ENCODE data around the gene CRIP2.

Gene CRIP2

DNA sequence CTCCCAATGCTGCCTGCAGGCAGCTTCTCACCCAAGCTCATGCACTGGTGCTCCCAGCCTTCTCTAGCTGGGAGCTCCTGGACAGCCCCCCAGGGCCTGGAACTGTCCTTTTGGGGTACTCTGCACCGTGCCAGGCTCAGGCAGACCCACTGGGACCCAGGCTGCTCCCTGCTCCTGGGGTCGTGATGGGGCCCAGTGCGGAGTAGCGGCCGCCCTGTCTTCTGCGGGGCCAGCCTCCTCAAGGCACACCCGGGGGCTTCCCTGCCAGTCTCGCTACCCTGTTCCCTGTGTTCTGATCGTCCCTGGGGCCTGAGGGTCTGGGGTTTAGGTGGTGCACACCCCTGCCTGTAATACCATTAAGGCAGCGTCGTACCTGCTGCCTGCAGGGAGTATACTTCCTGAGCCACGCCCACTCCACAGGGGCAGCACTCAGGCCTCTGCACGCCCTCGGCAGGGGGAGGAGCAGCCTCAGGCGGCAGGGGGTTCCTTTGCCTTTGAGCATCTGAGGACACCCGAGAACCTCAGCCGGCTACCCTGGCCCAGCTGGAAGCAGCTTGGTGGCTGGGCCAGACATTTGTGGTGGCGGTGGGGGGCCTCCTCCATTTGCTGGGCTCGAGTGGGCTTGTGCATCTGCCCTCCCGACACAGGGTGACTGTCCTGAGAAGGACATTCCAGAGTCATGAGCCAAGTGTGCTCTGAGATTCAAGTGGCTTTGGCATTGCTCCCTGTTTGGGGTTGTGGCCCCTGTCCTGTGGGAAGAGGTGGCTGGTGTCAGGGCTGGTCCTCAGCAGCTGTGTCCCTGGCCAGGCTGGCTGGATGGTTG is 9.2 kb upstream of the CRIP2 start:
- H3K27me3 ChIP-seq: no peaks in the 10 kb centered on the region
- H3K4me3 ChIP-seq (ENCODE audit: low read depth in 1 of 2, low read length in 1 of 2): no peak overlapping the region
- H3K36me3 ChIP-seq: peaks cover 72% of the 10 kb centered on the region
- H3K9me3 ChIP-seq: no peaks in the 10 kb centered on the region
- TF ChIP-seq, protein P1, sequence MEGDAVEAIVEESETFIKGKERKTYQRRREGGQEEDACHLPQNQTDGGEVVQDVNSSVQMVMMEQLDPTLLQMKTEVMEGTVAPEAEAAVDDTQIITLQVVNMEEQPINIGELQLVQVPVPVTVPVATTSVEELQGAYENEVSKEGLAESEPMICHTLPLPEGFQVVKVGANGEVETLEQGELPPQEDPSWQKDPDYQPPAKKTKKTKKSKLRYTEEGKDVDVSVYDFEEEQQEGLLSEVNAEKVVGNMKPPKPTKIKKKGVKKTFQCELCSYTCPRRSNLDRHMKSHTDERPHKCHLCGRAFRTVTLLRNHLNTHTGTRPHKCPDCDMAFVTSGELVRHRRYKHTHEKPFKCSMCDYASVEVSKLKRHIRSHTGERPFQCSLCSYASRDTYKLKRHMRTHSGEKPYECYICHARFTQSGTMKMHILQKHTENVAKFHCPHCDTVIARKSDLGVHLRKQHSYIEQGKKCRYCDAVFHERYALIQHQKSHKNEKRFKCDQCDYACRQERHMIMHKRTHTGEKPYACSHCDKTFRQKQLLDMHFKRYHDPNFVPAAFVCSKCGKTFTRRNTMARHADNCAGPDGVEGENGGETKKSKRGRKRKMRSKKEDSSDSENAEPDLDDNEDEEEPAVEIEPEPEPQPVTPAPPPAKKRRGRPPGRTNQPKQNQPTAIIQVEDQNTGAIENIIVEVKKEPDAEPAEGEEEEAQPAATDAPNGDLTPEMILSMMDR (IDR thresholded peaks at IDR 0.05): no peak
- H3K4me1 ChIP-seq (ENCODE audit: control insufficient read depth in 1 of 2, insufficient read depth in 1 of 2, low read depth in 1 of 2, low read length in 1 of 2): no peaks in the 10 kb centered on the region
- H3K27ac ChIP-seq: no peak overlapping the region

DNA sequence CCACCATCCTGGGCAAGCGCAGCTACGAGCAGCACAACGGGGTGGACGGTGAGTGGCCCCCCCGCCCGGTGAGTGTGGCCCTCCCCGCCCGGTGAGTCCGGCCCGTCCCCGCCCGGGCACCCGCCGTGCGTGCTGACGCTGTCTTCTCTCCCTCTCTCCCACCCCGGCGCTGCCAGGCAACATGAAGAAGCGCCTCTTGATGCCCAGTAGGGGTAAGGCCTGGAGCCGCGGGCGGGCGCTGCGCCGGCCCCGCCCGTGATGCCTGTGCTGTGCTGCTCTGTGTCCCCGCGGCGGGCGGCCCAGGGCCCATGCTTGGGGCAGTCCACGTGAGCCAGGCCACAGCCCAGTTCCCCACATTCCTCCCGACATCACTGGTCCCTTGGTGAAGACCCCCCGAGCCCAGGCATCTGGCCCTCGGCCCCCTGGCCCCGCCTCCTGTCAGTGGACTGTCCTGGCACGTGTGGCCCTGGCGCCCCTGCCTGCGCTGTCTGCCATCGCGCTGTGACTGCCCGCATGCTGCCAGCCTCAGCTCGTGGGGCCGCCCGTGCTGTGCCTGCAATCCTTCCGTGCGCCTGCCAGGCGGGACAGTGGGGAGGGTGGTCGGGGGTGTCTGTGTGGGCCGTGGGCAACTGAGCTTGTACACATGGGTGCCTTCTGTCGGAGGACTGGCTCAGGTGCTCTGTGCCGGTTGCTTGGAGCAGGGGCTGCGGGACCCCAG is 7.9 kb upstream of the CRIP2 start:
- Histone ChIP-seq H3K36me3 (peaks cover 59% of the 10 kb centered on the region), H3K27ac (no peak overlapping the region), H3K27me3 (peaks cover under 1% of the 10 kb centered on the region), H3K9me3 (no peaks in the 10 kb centered on the region), H3K4me1 (ENCODE audit: control insufficient read depth in 1 of 2, insufficient read depth in 1 of 2, low read depth in 1 of 2, low read length in 1 of 2) (no peaks in the 10 kb centered on the region), H3K4me3 (ENCODE audit: low read depth in 1 of 2, low read length in 1 of 2) (no peak overlapping the region)
- TF ChIP-seq, protein P1 (IDR thresholded peaks at IDR 0.05): no peak

DNA sequence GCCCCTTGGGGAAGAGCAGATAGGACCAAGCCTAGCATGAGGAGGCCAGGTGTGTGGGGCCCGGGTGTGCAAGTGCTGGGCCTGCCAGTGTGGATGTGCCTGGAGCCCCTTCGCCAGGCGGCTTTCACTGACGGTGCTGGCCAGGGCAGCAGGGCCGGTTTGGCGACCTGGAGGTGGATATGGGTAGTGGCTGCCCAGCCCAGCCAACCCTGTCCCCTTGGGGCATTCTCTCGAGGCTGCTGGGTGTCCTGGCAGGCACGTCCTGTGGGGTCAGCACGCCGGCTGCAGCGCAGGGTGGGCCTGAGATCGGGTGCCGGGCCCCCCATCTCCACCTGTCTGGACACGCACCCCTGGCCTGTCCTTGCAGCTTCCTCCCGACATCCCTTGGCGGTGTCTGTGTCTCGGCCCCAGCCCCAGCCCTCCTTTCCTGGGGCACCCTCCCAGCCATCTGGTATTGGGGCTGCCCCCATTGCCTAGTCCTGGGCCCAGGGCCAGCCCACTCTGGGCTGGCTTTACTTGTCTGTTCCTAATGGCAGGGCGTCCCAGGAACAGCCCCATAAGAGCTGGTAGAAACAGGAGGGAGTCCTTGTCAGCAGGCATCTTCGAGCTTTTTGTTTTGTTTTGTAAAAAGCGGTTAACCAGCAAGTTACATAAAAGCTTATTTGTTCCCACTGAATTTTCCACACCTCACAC is 7.2 kb upstream of the CRIP2 start:
- Histone ChIP-seq H3K27me3 (peaks cover 7% of the 10 kb centered on the region), H3K9me3 (no peaks in the 10 kb centered on the region), H3K27ac (no peak overlapping the region), H3K36me3 (peaks cover 58% of the 10 kb centered on the region), H3K4me3 (ENCODE audit: low read depth in 1 of 2, low read length in 1 of 2) (no peak overlapping the region), H3K4me1 (ENCODE audit: control insufficient read depth in 1 of 2, insufficient read depth in 1 of 2, low read depth in 1 of 2, low read length in 1 of 2) (no peaks in the 10 kb centered on the region)
- TF ChIP-seq, protein P1 (IDR thresholded peaks at IDR 0.05): no peak

DNA sequence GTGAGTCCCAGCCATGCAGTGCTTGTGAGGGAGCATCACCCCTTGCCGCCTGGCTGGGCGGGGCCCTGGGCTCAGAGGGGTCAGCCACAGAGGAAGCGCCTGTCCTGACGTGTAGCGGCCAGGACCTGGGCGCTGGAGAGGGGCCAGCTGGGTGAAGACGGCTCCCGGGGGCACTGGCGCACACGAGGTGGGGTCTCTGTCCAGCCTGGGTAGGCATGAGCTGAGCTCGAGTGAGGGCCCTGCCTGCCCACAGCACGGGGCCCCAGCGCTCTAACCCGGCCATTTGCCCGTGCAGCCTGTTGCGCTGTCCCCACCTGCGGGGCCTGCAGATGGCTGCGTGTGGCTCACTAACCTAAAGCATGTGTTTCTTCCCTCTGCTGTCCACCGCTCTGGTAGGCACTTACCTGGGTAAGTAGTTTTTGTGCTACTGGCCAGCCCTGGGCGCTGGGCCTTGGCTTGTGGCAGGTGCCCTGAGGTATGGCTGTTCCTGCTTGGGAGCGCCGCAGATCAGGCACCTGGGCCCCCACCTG is 6.6 kb upstream of the CRIP2 start:
- Histone ChIP-seq H3K4me1 (ENCODE audit: control insufficient read depth in 1 of 2, insufficient read depth in 1 of 2, low read depth in 1 of 2, low read length in 1 of 2) (no peaks in the 10 kb centered on the region), H3K4me3 (ENCODE audit: low read depth in 1 of 2, low read length in 1 of 2) (no peak overlapping the region), H3K36me3 (peaks cover 53% of the 10 kb centered on the region), H3K9me3 (no peaks in the 10 kb centered on the region), H3K27ac (no peak overlapping the region), H3K27me3 (peaks cover 13% of the 10 kb centered on the region)
- TF ChIP-seq, protein P1 (IDR thresholded peaks at IDR 0.05): no peak

DNA sequence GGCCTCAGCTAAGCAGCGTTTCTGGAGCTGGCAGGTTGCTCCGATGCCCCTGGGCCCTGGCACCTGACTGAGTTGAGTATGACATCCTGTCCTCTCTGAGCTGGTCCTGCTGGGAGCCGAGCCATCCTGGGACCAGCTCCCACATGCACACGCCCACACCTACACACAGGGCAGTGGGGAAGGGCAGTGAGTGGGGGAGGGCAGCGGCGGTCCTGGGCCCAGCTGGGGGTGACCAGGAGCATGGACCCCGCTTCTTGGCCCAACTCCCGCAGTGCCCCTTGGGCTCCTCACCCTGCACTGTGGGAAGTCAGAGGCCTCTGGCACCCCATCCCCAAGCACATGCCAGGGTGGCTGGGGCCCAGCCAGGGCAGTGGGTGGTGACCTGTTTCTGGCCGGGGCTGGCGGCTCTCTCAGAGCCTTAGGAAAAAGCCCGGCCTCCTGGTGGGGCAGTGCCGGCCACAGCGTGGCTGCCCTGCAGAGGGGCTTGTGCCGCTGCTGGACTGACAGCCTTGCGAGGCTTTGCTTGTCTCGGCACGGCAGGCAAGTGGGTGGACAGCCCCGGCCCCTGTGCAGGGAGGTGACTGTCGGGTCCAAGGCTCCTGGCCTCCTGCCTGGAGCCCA is 5.9 kb upstream of the CRIP2 start:
- Histone ChIP-seq H3K9me3 (no peaks in the 10 kb centered on the region), H3K27ac (no peak overlapping the region), H3K4me1 (ENCODE audit: control insufficient read depth in 1 of 2, insufficient read depth in 1 of 2, low read depth in 1 of 2, low read length in 1 of 2) (peaks cover 2% of the 10 kb centered on the region in 2 experiments), H3K4me3 (ENCODE audit: low read depth in 1 of 2, low read length in 1 of 2) (no peak overlapping the region), H3K36me3 (peaks cover 46% of the 10 kb centered on the region), H3K27me3 (peaks cover 21% of the 10 kb centered on the region)
- TF ChIP-seq, protein P1 (IDR thresholded peaks at IDR 0.05): no peak
